NCI-H128 (cell line): Measurements from ENCODE around the gene NBPF9.
"Not testable (repeated sequence)": the region's sequence is repeated elsewhere in the genome, so short reads cannot be mapped to it uniquely, and the experiment has no call there.

Experiments
- DNase-seq: peaks from one replicate; lab custom pipeline; 2025; ENCODE audit not compliant: unreplicated experiment; lab: John Stamatoyannopoulos, UW

NBPF9 gene

DNA sequence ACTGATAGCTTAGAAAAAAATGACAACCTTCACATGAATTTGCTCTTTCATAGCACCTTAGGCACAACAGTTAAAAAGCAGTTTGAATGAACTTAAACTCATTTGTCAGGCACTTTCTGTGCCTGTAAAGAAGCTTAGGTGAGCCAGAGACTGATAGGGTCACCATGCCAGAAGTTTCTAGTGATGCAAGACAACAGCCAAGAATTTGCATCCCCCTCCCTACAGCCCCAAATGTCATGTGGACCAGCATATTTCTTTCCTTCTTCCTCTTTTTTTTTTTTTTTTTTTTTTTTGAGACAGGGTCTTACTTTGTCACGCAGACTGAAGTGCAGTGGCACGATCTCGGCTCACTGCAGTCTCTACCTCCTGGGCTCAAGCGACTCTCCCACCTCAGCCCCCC lies 89.8 kb downstream of the NBPF9 start:
- DNase-seq, result not testable (repeated sequence)

DNA sequence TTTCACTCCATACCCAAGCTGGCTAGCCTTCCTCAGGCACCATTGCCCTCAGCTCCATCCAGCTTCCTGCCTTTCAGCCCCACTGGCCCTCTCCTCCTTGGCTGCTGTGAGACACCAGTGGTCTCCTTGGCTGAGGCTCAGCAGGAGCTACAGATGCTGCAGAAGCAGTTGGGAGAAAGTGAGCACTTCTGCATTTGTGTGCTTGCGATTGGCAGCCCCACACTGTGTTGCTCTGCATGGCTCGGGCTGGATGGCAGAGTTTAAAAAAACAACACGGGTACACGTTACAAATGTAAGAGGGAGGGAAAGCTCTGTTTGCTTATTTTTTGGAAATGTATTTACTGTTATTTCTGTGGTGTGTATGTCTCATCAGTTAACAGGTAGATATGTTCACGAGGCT lies 90.8 kb downstream of the NBPF9 start:
- DNase-seq, result not testable (repeated sequence)

DNA sequence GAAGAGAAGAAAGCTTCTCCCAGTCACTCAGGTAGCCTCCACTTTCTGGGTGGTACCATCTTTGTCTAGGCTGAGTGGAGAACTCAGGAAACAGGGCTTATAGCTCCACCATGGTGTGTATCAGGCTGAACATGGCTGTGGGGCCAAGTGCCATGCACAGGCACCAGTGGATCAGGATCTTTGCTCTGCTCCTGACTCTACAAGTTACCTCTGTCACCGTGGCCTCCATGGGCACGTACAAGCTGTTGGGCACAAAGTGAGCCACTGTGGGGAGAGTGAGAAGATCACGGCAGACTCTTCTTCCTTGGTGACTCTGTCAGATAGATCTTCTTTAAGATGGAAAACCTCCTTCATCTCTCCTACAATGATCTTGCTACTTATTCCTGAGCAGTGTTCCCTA lies 93.6 kb downstream of the NBPF9 start:
- DNase-seq, result not testable (repeated sequence)

DNA sequence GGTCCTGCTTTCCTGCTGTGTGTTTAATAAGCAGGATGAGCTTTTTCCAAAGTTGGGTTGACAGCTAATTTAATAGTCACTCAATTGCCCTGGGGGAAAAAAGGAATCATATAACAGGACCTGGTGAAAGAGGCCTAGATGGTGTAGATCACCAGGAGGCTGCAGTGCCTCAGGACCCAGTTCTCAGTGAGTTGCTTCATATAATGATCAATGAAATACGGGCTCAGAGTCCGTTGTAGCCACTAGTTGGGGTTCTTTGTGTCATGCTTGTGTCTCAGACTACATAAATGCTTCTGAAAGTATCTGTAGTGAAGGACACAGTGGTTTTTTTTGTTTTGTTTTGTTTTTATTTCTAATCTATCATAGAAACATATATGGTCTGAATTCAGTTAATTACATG lies 94.6 kb downstream of the NBPF9 start:
- not testable (repeated sequence) for DNase-seq

DNA sequence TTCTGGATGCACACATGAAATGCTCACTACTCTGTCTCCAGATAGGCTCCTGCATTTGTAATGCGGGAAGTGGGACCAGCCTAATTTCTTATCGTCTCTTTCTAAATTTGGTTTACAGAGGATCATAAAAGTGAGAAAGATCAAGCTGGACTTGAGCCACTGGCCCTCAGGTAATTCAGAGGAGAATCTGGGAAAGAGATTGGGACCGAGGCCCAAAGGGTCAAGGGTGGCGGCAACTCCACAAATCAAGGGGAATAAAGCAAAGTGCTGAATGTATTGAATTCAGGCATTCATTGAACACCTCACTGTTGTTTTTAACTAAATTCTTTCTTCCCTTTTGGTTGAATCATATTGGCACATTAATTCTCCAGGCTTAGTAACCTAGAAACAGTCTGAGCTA lies 95.0 kb downstream of the NBPF9 start:
- DNase-seq, result not testable (repeated sequence)
